Pancreas (tissue), 10 donors: ENCODE data around the gene PALLD. TPM values are rescaled to one million over a fixed set of nuclear protein-coding genes. Genes with fewer than 3 reads are reported as not detected.
A peak's percentile ranks its signal among the peaks of the same experiment; 100 is the strongest.

ENCODE experiments used
- ATAC-seq, 4 donors: fragments of 200-7000 bp; cut with Tn5 transposase; one replicate each; pipeline versions ENCODE4 v1.8.0 to v1.9.1; 2020; ENCODE audit warnings: mild to moderate bottlenecking in 4 of 4, moderate library complexity in 4 of 4
- DNase-seq, 6 donors: peaks; one replicate each; pipeline ENCODE4 v3.0.0-alpha.2; 2020
- FAIRE-seq: peaks from 2 replicates; lab custom pipeline; 2012; peaks lifted over from hg19 to GRCh38; lab: Jason Lieb, UNC
- H3K27ac ChIP-seq, 4 donors: fragments of 200-600 bp; sonication (generic); 1 replicate in 3 of 4; 2 replicates in 1 of 4; pipeline versions ENCODE4 v1.5.0 to v1.8.0; 2020
- H3K27me3 ChIP-seq, 4 donors: fragments of 200-600 bp; one replicate each; pipeline ENCODE4 v1.8.0; 2021
- H3K36me3 ChIP-seq, 3 donors: fragments of 200-600 bp; sonication (generic) in 1 of 3; one replicate each; pipeline versions ENCODE4 v1.5.0 to v1.8.0; 2020 to 2021
- H3K4me1 ChIP-seq, 3 donors: fragments of 200-600 bp; one replicate each; pipeline ENCODE4 v1.8.0; 2021
- H3K4me3 ChIP-seq, 4 donors: fragments of 200-600 bp; sonication (generic) in 2 of 4; one replicate each; pipeline versions ENCODE4 v1.5.0 to v1.8.0; 2020 to 2021
- H3K9me3 ChIP-seq, 4 donors: fragments of 200-600 bp; one replicate each; pipeline ENCODE4 v1.8.0; 2021
- WGBS, 2 donors: extraction: QIAGEN DNeasy Blood & Tissue Kit; methylation state at CpG; one replicate each; pipeline ENCODE4 v1.1.7; 2013; 5-methylcytosine and 5-hydroxymethylcytosine counted together
- intact Hi-C, 3 donors: fragments of 100-400 bp; cut with DNase I; formaldehyde crosslinking; loops; one replicate each; pipeline versions ENCODE4 v1.11.1 to v1.14.2; 2022
- polyA plus RNA-seq, 2 donors: library from polyadenylated mRNA; stranded (reverse); fragments of 200-250 nt; gene quantifications; one replicate each; pipeline ENCODE4 v1.2.3, GENCODE V29; 2013
- total RNA-seq, 6 donors: library from RNA; stranded (reverse); fragmentation: NEBNext Ultra II Directional in 4 of 6; extraction: Animal tissue kit (Norgen Biotek cat#: 25700) in 4 of 6; gene quantifications; one replicate each; pipeline versions ENCODE4 v1.2.1 to v1.2.4, GENCODE V29; 2021 to 2023
- TF ChIP-seq, protein P1 (sequence below), 4 donors: fragments of 200-600 bp; sonication (generic) in 3 of 4; IDR thresholded peaks; one replicate each; pipeline versions ENCODE4 v1.5.0 to v1.8.0; 2021; ENCODE audit warnings: antibody characterized with exemption in 4 of 4
- donor health status: healthy with polysubstance abuse.
- donor health status: DM: no; HTN: no; CAD: no; lungs with moderate emphysema.
- donor health status: DM: no; HTN: no; CAD: no.
- donor health status: control.
- donor health status: control.
- donor health status: Bipolar disorder and iron deficiency.
- donor health status: DM: yes; HTN: yes; CAD: no.
- donor health status: DM: no; HTN: no; CAD: no.
- donor health status: DM: no; HTN: no; CAD: no.
- donor health status: DM: yes; HTN: yes; CAD: no.

The PALLD gene
- total and polyA plus RNA-seq, 8 donors, result 4.4 to 44.2 (median 14.1) TPM

DNA sequence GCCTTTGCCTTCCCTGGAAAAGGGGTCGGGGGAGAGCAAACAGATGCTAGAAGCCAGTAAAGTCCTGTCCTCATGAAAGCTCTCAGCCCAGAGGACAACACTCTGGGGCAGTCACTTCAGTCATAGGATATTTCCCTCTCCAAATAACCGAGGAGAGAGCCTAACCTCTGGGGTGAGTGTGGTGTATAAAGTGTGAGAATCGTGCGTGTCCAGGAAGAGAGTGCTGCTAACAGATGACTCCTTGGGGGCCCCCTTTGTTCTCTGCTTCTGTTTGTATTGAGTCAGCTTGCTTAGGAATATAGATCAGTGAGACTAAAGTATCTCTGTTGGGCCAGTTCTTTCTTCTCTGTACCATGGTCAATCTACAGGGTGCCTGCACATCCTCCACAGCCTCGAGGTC lies 247.2 kb downstream of the PALLD start:
- no peak for FAIRE-seq
- Histone ChIP-seq H3K4me1 (no peaks in the 10 kb centered on the region), H3K9me3 (no peaks in the 10 kb centered on the region), H3K27me3 (no peaks in the 10 kb centered on the region), H3K4me3 (no peak overlapping the region), H3K36me3 (no peaks in the 10 kb centered on the region), H3K27ac (no peak overlapping the region)
- no peak for ATAC-seq
- WGBS, 2 donors, result 66 to 68% methylated on average over 5 of the region's 5 CpGs
- intact Hi-C loops, result no loop called here
- TF ChIP-seq, protein P1, sequence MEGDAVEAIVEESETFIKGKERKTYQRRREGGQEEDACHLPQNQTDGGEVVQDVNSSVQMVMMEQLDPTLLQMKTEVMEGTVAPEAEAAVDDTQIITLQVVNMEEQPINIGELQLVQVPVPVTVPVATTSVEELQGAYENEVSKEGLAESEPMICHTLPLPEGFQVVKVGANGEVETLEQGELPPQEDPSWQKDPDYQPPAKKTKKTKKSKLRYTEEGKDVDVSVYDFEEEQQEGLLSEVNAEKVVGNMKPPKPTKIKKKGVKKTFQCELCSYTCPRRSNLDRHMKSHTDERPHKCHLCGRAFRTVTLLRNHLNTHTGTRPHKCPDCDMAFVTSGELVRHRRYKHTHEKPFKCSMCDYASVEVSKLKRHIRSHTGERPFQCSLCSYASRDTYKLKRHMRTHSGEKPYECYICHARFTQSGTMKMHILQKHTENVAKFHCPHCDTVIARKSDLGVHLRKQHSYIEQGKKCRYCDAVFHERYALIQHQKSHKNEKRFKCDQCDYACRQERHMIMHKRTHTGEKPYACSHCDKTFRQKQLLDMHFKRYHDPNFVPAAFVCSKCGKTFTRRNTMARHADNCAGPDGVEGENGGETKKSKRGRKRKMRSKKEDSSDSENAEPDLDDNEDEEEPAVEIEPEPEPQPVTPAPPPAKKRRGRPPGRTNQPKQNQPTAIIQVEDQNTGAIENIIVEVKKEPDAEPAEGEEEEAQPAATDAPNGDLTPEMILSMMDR (IDR thresholded peaks at IDR 0.05), result no peak
- no peak for DNase-seq

DNA sequence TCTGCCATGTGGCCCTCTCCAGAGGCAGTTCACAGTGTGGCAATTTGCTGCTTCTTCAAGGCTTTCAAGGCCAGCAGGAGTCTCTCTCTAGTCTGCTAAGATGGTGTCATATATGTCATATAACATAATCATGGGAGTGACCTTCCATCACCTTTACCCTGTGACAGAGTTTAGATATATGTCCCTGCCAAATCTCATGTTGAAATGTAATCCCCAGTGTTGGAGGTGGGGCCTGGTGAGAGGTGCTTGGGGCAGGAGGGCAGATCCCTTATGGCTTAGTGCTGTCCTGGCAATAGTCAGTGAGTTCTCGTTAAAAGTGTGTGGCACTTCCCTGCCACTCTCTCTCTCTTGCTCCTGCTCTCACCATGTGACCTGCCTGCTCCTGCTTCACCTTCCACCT lies 252.0 kb downstream of the PALLD start:
- H3K4me1 ChIP-seq, result no peaks in the 10 kb centered on the region
- H3K4me3 ChIP-seq, result no peak overlapping the region
- intact Hi-C loops, result no loop called here
- no peaks in the 10 kb centered on the region for H3K36me3 ChIP-seq
- H3K27me3 ChIP-seq, result no peaks in the 10 kb centered on the region
- FAIRE-seq (no peak), ATAC-seq (no peak), DNase-seq (no peak)
- WGBS, 2 donors, result 77 to 94% methylated on average over 1 of the region's 1 CpG
- TF ChIP-seq, protein P1 (IDR thresholded peaks at IDR 0.05), result no peak
- no peak overlapping the region for H3K27ac ChIP-seq
- no peaks in the 10 kb centered on the region for H3K9me3 ChIP-seq

DNA sequence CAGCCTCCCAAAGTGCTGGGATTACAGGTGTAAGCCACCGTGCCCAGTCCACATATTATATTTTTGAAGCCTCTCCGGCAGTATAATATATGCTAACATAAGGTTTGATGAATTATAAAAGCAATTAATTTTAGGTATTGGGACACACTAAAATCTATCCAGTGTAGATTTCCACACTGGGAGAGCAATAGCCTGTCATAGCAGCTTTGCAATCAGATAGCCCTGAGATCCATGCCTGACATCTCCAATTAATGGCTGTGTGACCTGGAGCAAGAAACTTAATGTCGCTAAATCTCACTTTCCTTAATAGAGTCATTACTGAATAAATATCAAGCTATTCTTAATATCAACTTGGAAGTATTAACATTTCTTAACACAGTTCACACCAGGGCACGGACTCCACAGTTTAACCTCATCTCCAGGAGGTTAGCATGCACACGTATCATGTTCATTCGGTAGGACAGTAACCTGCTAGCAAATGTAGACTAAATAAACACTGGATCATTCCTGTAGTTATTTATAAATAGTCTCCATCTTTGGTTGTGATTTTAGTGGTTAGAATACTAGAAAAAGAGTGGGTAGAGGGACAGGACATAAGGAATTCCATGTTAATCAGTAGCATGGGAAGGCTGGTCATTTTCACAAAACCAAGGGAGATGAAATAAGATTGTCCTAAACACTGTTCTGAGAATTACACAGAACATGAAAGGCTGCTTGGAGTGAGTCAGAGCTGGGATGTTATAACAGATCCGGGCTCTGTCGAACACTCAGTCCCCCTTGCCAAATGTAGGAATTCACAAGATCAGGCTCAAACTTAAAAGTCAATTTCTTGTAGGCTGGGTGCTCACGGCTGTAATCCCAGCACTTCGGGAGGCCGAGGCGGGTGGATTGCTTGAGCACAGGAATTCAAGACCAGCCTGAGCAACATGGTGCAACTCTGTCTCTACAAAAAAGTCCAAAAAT lies 254.7 kb downstream of the PALLD start:
- ATAC-seq, result peak in 1 of 4 donors; percentile 54
- 77 to 85% methylated on average over 12 of the region's 12 CpGs for WGBS, 2 donors
- no peak for DNase-seq
- Histone ChIP-seq H3K9me3 (no peaks in the 10 kb centered on the region), H3K4me1 (no peaks in the 10 kb centered on the region), H3K27me3 (no peaks in the 10 kb centered on the region), H3K36me3 (no peaks in the 10 kb centered on the region), H3K4me3 (no peak overlapping the region), H3K27ac (no peak overlapping the region)
- intact Hi-C loops, result no loop called here
- FAIRE-seq, result no peak
- TF ChIP-seq, protein P1 (IDR thresholded peaks at IDR 0.05), result no peak

DNA sequence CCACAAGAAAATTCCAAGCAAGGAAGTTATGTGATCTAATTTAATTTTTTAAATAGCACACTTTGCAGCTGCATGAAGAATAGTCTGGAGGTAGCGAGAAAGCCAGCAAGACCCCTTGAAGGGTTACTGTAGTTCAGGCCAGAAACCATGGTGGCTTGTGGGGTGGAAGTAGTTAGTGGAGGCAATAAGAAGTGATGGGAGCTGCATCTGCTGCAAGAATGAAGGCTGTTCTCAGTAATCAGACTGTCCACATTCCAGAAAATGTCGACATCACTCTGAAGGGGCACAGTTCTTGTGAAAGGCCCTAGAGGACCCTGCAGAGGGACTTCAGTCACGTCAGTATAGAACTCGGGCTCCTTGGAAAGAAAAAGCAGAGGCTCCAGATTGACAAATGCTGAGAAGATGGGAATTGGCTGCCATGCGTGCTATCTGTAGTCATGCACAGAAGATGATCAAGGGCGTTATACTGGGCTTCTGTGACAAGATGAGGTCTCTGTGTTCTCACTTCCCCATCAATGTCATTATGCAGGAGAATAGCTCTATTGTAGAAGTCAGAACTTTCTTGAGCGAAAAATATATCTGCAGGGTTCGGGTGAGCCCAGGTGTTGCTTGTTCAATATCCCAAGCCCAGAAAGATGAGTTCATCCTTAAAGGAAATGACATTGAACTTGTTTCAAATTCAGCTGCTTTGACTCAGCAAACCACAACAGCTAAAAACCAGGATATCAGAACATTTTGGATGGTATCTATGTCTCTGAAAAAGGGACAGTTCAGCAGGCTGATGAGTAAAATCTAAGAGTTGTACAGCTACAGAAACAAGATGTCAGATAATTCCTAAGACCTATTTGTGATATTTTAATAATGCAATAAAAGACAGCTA lies 259.0 kb downstream of the PALLD start:
- no peak for FAIRE-seq

More for the DNA sequence above, 259.0 kb downstream of the PALLD start:
- H3K4me1 ChIP-seq, result no peaks in the 10 kb centered on the region
- H3K4me3 ChIP-seq, result no peak overlapping the region
- WGBS, 2 donors, result 79 to 84% methylated on average over 8 of the region's 8 CpGs
- intact Hi-C loops, result no loop called here
- ATAC-seq (no peak), DNase-seq (no peak)
- TF ChIP-seq, protein P1 (IDR thresholded peaks at IDR 0.05), result no peak
- no peaks in the 10 kb centered on the region for H3K9me3 ChIP-seq
- no peaks in the 10 kb centered on the region for H3K36me3 ChIP-seq
- H3K27ac ChIP-seq, result no peak overlapping the region
- no peaks in the 10 kb centered on the region for H3K27me3 ChIP-seq
